Mammary epithelial cell (primary cell): ENCODE results near the gene CFAP43.

Experiments
- CTCF ChIP-seq, 2 donors: IDR thresholded peaks in 1 of 2; conservative IDR thresholded peaks in 1 of 2; 2 replicates each; pipeline ENCODE4 v1.5.1; 2011 to 2012; ENCODE audit warnings: inconsistent platforms in 2 of 2, low read length in 2 of 2, mild to moderate bottlenecking in 2 of 2, control low read depth in 1 of 2, low read depth in 1 of 2; ENCODE audit not compliant: insufficient read depth in 1 of 2; ENCODE audit errors: extremely low read depth in 1 of 2
- EZH2 ChIP-seq: IDR thresholded peaks from 2 replicates; pipeline ENCODE4 v1.6.1; 2012; ENCODE audit warnings: low read length, inconsistent platforms, borderline replicate concordance

- no peak for TF ChIP-seq EZH2
- TF ChIP-seq CTCF (conservative IDR thresholded peaks at IDR 0.05 in 1 of 2, IDR thresholded peaks at IDR 0.05 in 1 of 2; ENCODE audit: extremely low read depth in 1 of 2, insufficient read depth in 1 of 2, low read depth in 1 of 2, low read length in 2 of 2) = no peak
Measured at GRCh38 chr10:104220522-104220921, 11.6 kb downstream of the CFAP43 start.
